ENCODE results near the gene ARSB. TPM values are rescaled to one million over a fixed set of nuclear protein-coding genes. Genes with fewer than 3 reads are reported as not detected.
A peak's percentile ranks its signal among the peaks of the same experiment; 100 is the strongest.

ARSB gene
- total and polyA plus RNA-seq, 10 of the 15 experiments (the other 5 are each of a cell fraction or from before 2014, with no cell fraction given), result 1.2 to 8.2 (median 6.1) TPM

DNA sequence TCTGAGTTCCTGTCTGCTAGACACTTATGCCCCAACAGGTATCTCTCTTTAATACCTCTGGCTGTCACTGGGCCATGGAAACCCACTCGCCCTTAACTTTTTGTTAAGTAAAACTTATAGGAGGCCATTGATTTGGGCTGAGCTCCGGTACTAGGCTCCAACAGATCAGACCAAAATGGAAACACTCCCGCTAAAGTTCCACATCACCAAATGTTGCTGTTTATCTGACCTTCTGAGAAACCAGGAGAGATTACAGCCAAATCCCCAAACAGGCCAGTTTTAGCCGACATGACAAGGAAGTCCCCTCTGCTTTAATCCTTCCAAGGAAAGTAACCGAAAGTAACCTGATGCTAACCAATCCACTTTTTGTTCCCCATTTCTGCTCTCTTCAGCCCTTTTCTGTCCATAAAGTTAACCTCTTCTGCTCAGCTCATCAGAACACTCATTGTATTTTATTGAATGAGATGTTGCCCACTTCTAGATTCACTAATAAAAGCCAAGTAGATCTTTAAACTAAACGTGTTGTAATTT is 221.4 kb downstream of the ARSB start:
- Histone ChIP-seq H3K27me3 (replicated peaks in 1 of 2; ENCODE audit: control insufficient read depth in 2 of 2, insufficient read depth in 2 of 2, low read length in 1 of 2) (no peaks in the 10 kb centered on the region), H3K4me2 (ENCODE audit: control insufficient read depth, insufficient read depth) (peak overlapping the region; percentile 10), H3K27ac (ENCODE audit: control insufficient read depth, insufficient read depth) (peak overlapping the region; percentile 51), H2AFZ (ENCODE audit: control insufficient read depth, low read depth, low read length) (peak overlapping the region; percentile 69), H3K36me3 (ENCODE audit: control insufficient read depth in 2 of 2, insufficient read depth in 2 of 2, low read length in 1 of 2) (no peaks in the 10 kb centered on the region), H3K9ac (ENCODE audit: control insufficient read depth, insufficient read depth, low read length) (peak overlapping the region; percentile 24), H3K4me3 (no peak overlapping the region), H3K9me3 (replicated peaks; ENCODE audit: control insufficient read depth, insufficient read depth, low read length) (no peaks in the 10 kb centered on the region), H4K20me1 (ENCODE audit: control insufficient read depth, insufficient read depth) (no peaks in the 10 kb centered on the region), H3K79me2 (ENCODE audit: control insufficient read depth, insufficient read depth, low read length) (no peaks in the 10 kb centered on the region), H3K4me1 (ENCODE audit: control insufficient read depth, insufficient read depth, low read length) (peaks cover 37% of the 10 kb centered on the region)
- POLR2A ChIA-PET, result interaction anchor here (1.3 to 1.5 kb wide), 2 partner anchors 27 to 122 kb away, joined by 5 to 6 read pairs; no protein-coding TSS in a partner anchor
- RAD21 ChIA-PET (ENCODE audit: unreplicated experiment), result interaction anchor here (0.7 to 1.7 kb wide), 7 partner anchors 9 to 296 kb away, joined by 3 to 7 read pairs (median 4); no protein-coding TSS in a partner anchor
- in situ Hi-C loops (cut with MboI), result no loop called here
- no TSS peak for BruUV-seq (replicated peaks)
- WGBS (ENCODE audit: insufficient coverage, insufficient replicate concordance, low lambda C conversion rate, missing lambda C conversion rate), result 27% methylated on average over 6 of the region's 6 CpGs
- CTCF ChIA-PET, result interaction anchor here (0.6 to 2.1 kb wide), 4 partner anchors 8 to 226 kb away, joined by 3 to 9 read pairs (median 3); no protein-coding TSS in a partner anchor
- ATAC-seq (peak; percentile 65), DNase-seq (ENCODE audit: low read depth, low spot score) (peak; percentile 35), FAIRE-seq (peak; percentile 80)
- intact Hi-C loops (cut with micrococcal nuclease; ENCODE audit: unreplicated experiment), result no loop called here
- SMC1A ChIA-PET (ENCODE audit: uncharacterized antibody, unreplicated experiment), result interaction anchor here (0.6 to 2.1 kb wide), 12 partner anchors 11 to 171 kb away, joined by 3 to 10 read pairs (median 4); partner anchors contain the start of gene LHFPL2
- no peak for TF ChIP-seq JUND (IDR thresholded peaks at IDR 0.05; ENCODE audit: low read depth, low read length)
- TF ChIP-seq, protein P1, sequence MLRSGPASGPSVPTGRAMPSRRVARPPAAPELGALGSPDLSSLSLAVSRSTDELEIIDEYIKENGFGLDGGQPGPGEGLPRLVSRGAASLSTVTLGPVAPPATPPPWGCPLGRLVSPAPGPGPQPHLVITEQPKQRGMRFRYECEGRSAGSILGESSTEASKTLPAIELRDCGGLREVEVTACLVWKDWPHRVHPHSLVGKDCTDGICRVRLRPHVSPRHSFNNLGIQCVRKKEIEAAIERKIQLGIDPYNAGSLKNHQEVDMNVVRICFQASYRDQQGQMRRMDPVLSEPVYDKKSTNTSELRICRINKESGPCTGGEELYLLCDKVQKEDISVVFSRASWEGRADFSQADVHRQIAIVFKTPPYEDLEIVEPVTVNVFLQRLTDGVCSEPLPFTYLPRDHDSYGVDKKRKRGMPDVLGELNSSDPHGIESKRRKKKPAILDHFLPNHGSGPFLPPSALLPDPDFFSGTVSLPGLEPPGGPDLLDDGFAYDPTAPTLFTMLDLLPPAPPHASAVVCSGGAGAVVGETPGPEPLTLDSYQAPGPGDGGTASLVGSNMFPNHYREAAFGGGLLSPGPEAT (IDR thresholded peaks at IDR 0.05; ENCODE audit: low read depth), result 0 out of 2 replicates have a peak, but pooled peaks have one; percentile 62
- TF ChIP-seq IRF4 (IDR thresholded peaks at IDR 0.05; ENCODE audit: low read depth, low read length), result 0 out of 2 replicates have a peak, but pooled peaks have one; percentile 12
- peak; percentile 52; the same call in 1 of the 2 replicates for TF ChIP-seq YY1 (IDR thresholded peaks at IDR 0.05; ENCODE audit: low read depth, low read length)
- TF ChIP-seq TCF12 (IDR thresholded peaks at IDR 0.05; ENCODE audit: low read depth, low read length), result no peak
- TF ChIP-seq MTA2 (IDR thresholded peaks at IDR 0.05; ENCODE audit: low read depth), result peak; percentile 31; the same call in 1 of the 2 replicates
- TF ChIP-seq, protein P2, sequence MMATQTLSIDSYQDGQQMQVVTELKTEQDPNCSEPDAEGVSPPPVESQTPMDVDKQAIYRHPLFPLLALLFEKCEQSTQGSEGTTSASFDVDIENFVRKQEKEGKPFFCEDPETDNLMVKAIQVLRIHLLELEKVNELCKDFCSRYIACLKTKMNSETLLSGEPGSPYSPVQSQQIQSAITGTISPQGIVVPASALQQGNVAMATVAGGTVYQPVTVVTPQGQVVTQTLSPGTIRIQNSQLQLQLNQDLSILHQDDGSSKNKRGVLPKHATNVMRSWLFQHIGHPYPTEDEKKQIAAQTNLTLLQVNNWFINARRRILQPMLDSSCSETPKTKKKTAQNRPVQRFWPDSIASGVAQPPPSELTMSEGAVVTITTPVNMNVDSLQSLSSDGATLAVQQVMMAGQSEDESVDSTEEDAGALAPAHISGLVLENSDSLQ (IDR thresholded peaks at IDR 0.05), result no peak
- 0 out of 2 replicates have a peak, but pooled peaks have one; percentile 49 for TF ChIP-seq NBN (IDR thresholded peaks at IDR 0.05)
- TF ChIP-seq IKZF2 (IDR thresholded peaks at IDR 0.05), result peak; percentile 61 to 76; a peak in 2 of 4 replicates
- peak; percentile 43; the same call in 1 of the 2 replicates for TF ChIP-seq IKZF1 (conservative IDR thresholded peaks at IDR 0.05)
- TF ChIP-seq, protein P3, sequence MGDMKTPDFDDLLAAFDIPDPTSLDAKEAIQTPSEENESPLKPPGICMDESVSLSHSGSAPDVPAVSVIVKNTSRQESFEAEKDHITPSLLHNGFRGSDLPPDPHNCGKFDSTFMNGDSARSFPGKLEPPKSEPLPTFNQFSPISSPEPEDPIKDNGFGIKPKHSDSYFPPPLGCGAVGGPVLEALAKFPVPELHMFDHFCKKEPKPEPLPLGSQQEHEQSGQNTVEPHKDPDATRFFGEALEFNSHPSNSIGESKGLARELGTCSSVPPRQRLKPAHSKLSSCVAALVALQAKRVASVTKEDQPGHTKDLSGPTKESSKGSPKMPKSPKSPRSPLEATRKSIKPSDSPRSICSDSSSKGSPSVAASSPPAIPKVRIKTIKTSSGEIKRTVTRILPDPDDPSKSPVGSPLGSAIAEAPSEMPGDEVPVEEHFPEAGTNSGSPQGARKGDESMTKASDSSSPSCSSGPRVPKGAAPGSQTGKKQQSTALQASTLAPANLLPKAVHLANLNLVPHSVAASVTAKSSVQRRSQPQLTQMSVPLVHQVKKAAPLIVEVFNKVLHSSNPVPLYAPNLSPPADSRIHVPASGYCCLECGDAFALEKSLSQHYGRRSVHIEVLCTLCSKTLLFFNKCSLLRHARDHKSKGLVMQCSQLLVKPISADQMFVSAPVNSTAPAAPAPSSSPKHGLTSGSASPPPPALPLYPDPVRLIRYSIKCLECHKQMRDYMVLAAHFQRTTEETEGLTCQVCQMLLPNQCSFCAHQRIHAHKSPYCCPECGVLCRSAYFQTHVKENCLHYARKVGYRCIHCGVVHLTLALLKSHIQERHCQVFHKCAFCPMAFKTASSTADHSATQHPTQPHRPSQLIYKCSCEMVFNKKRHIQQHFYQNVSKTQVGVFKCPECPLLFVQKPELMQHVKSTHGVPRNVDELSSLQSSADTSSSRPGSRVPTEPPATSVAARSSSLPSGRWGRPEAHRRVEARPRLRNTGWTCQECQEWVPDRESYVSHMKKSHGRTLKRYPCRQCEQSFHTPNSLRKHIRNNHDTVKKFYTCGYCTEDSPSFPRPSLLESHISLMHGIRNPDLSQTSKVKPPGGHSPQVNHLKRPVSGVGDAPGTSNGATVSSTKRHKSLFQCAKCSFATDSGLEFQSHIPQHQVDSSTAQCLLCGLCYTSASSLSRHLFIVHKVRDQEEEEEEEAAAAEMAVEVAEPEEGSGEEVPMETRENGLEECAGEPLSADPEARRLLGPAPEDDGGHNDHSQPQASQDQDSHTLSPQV (IDR thresholded peaks at IDR 0.05), result peak; percentile 93
- TF ChIP-seq, protein P4, sequence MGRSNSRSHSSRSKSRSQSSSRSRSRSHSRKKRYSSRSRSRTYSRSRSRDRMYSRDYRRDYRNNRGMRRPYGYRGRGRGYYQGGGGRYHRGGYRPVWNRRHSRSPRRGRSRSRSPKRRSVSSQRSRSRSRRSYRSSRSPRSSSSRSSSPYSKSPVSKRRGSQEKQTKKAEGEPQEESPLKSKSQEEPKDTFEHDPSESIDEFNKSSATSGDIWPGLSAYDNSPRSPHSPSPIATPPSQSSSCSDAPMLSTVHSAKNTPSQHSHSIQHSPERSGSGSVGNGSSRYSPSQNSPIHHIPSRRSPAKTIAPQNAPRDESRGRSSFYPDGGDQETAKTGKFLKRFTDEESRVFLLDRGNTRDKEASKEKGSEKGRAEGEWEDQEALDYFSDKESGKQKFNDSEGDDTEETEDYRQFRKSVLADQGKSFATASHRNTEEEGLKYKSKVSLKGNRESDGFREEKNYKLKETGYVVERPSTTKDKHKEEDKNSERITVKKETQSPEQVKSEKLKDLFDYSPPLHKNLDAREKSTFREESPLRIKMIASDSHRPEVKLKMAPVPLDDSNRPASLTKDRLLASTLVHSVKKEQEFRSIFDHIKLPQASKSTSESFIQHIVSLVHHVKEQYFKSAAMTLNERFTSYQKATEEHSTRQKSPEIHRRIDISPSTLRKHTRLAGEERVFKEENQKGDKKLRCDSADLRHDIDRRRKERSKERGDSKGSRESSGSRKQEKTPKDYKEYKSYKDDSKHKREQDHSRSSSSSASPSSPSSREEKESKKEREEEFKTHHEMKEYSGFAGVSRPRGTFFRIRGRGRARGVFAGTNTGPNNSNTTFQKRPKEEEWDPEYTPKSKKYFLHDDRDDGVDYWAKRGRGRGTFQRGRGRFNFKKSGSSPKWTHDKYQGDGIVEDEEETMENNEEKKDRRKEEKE (IDR thresholded peaks at IDR 0.05), result no peak
- TF ChIP-seq EED (IDR thresholded peaks at IDR 0.05; ENCODE audit: low read depth), result 0 out of 2 replicates have a peak, but pooled peaks have one; percentile 38
- peak; percentile 34; the same call in 1 of the 2 replicates for TF ChIP-seq SPI1 (IDR thresholded peaks at IDR 0.05; ENCODE audit: borderline replicate concordance, insufficient read depth, low read depth, low read length)

All from GM12878 (cell line).